T-helper 1 cell treated with Interleukin-12 subunit alpha and Interleukin-12 subunit beta and Interleukin-4 antibody, amounts not matched to agents 30 ng/mL and 1 ng/mL, for 36 hours (primary cell): ENCODE data around the gene TGIF2. TPM values are rescaled to one million over a fixed set of nuclear protein-coding genes. Genes with fewer than 3 reads are reported as not detected.
"Not testable (repeated sequence)": the region's sequence is repeated elsewhere in the genome, so short reads cannot be mapped to it uniquely, and the experiment has no call there.

Experiments
- intact Hi-C: fragments of 100-400 bp; cut with micrococcal nuclease; formaldehyde crosslinking; loops from one replicate; pipeline ENCODE4 v1.15.1; 2024
- total RNA-seq: library from RNA; stranded (reverse); gene quantifications from 2 replicates; pipeline ENCODE4 v1.2.3, GENCODE V29; 2022

TGIF2 gene
- total RNA-seq, 1 donor from 2014 or later = 45.5 TPM

GRCh38 chr20:36546111-36546736 lies 27.2 kb upstream of the TGIF2 start:
- intact Hi-C loops = no loop called here

DNA sequence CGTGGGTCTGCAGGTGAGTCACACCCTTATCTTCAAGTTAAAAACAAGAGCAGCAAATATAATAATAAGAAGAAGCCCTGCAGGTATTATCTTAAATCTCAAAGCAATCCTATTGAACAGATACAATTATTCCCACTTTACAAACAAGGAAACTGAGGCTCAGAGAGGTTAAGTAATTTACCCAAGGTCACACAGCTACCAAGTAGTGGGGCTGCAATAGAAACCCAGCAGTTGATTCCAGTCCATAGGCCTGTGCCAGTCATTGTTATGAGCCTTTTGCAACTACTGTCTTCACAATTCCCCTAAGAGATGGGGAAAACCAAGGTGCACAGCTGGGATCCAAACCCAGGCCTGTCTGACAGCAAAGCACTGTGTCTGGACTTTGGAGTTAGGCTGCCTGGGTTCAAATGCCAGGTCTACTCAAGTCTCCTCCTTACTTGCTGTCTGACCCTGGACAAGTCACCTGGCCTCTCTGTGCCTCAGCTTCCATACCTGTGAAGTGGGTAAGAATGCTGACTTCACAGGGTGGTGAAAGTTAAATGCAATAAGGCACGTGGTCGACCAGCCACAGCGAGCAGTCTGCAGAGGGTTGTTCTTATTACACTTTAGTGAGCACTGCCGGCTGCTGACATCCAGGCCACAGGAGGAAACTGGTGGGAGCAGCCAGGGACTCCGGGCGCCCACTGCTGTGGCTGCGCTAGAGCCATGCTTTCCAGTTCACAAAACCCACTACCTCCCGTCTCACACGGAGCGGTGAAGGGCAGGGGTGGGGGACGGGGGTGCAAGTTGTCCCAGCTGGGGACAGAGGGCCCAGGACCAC lies 26.0 kb upstream of the TGIF2 start:
- intact Hi-C loops = no loop called here

- intact Hi-C loops = no loop called here
Measured at GRCh38 chr20:36548006-36548315, 25.4 kb upstream of the TGIF2 start.

GRCh38 chr20:36548704-36549627 lies 24.4 kb upstream of the TGIF2 start:
- intact Hi-C loops = no loop called here

- intact Hi-C loops = no loop called here
Measured at GRCh38 chr20:36549628-36549941, 23.8 kb upstream of the TGIF2 start.

- intact Hi-C loops = no loop called here
Measured at GRCh38 chr20:36549942-36550789, 23.2 kb upstream of the TGIF2 start.

DNA sequence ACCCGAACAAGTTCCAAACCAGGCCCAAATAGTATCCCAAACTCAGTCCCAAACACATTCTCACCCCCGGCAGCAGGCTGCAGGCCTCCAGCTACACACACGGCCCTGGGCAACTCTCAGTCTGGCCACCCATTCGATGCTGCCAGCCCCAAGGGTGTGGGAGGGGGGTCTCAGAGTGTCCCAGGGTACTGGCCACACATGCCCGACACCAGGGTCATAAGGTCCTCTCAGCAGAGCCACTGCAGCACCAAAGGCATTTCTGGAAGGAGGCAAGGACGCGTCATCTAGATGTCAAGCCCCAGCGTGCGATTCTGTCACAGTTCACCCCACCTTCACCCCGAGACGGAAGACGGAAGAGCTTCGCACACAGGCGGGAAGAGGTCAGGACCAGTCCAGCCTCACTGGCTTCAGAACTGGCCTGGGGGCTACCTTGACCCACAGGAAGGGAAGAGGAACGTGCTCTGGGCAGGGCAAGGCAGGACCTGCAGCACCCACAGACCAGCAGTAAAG lies 22.6 kb upstream of the TGIF2 start:
- intact Hi-C loops = no loop called here

DNA sequence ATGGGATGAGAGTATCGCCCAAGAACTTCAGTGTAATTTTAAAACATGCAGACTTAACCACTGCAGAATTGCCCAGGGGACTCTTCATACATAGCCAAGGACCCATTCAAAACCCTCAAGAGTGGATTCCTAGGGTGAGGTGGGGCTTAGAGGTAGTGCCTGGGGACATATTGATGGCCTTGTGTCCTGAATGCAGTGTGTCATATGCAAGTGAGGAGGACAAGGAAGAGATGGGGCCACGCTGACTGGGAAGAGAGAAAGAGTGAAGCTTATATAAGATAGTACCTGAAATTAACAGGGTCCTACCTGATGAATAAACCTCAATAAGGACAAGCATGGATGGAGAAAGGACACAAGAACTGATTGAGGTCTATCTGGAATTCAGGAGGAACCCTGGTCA lies 18.1 kb upstream of the TGIF2 start:
- intact Hi-C loops = no loop called here

GRCh38 chr20:36562724-36563123 lies 10.7 kb upstream of the TGIF2 start:
- intact Hi-C loops = no loop called here

DNA sequence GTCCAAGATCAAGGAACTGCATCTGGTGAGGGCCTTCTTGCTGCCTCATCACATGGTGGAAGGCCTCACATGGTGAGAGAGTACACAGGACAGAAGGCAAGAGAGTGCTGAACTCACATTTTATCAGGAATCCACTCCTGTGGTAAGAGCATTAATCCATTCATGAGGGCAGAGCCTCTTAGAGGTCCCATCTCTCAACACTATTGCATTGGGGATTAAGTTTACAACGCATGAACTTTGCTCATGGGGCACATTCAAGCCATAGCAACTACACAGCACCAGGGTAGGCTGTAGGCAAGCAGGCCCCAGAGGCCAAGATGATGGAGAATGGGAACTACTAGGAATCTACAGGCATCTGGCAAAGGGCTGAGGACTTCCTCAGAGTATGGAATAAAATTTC lies 10.0 kb upstream of the TGIF2 start:
- intact Hi-C loops = no loop called here

- intact Hi-C loops = not testable (repeated sequence)
Measured at GRCh38 chr20:36564078-36564725, 9.2 kb upstream of the TGIF2 start.

GRCh38 chr20:36564726-36565121 lies 8.7 kb upstream of the TGIF2 start:
- intact Hi-C loops = not testable (repeated sequence)

GRCh38 chr20:36565520-36565919 lies 7.9 kb upstream of the TGIF2 start:
- intact Hi-C loops = no loop called here

DNA sequence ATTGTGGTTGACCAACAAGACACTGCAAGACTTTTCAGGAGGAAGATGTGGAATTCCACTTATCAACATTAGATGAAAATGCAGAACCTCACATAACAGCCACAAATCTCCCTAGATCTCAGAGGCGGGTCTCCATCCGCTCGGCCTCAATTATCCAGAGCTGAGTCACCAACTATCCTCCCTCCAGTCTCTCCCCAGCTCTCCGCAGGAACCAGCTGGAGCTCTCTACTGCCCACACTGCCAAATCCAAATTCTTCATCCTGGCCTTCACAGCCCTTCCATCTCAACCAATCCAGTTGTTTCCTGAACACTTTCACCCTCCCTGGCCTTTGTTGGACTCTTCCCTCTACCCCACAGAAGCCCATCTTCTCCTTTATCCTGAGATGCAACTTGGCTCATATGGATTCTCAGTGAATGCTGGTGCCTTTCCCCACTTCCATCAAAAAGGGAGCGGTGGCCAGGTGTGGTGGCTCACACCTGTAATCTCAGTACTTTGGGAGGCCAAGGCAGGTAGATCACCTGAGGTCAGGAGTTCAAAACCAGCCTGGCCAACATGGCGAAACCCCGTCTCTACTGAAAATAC lies 3.5 kb upstream of the TGIF2 start:
- intact Hi-C loops = loop anchor here (10.0 kb wide), 3 partner anchors 335 to 825 kb away; partner anchors contain the start of genes AAR2, RBM39 and SCAND1

- intact Hi-C loops = loop anchor here (1.0 to 10.0 kb wide), 4 partner anchors 16 to 827 kb away; partner anchors contain the start of genes AAR2, RBM39 and SCAND1
Measured at GRCh38 chr20:36571564-36572504, 1.6 kb upstream of the TGIF2 start.

GRCh38 chr20:36572701-36573102 lies 695 bp upstream of the TGIF2 start:
- intact Hi-C loops = loop anchor here (1.0 to 10.0 kb wide), 7 partner anchors 16 to 828 kb away; partner anchors contain the start of genes AAR2, RAB5IF, RBM39 and SCAND1

GRCh38 chr20:36573798-36574365 lies 485 bp downstream of the TGIF2 start:
- intact Hi-C loops = loop anchor here (1.0 to 10.0 kb wide), 7 partner anchors 21 to 829 kb away; partner anchors contain the start of genes AAR2, RAB5IF, RBM39 and SCAND1
